IPS-11a (cell line): Measurements from ENCODE around the gene PRMT3.
"Not testable (repeated sequence)": the region's sequence is repeated elsewhere in the genome, so short reads cannot be mapped to it uniquely, and the experiment has no call there.

Experiments used
- H3K4me3 ChIP-seq: one replicate; pipeline ENCODE4 v1.5.1; 2013; ENCODE audit warnings: low read depth, low read length, control low read depth

Gene PRMT3

GRCh38 chr11:20373568-20374209, 13.8 kb upstream of the PRMT3 start:
- no peak overlapping the region for H3K4me3 ChIP-seq

GRCh38 chr11:20374741-20375300, 12.7 kb upstream of the PRMT3 start:
- no peak overlapping the region for H3K4me3 ChIP-seq

- no peak overlapping the region for H3K4me3 ChIP-seq
Measured at GRCh38 chr11:20376162-20376730, 11.3 kb upstream of the PRMT3 start.

- not testable (repeated sequence) for H3K4me3 ChIP-seq
Measured at GRCh38 chr11:20385996-20386395, 1.5 kb upstream of the PRMT3 start.

GRCh38 chr11:20388096-20389055, 860 bp downstream of the PRMT3 start:
- H3K4me3 ChIP-seq, result peak overlapping the region; percentile 91

- H3K4me3 ChIP-seq, result no peak overlapping the region
Measured at GRCh38 chr11:20397281-20397680, 9.8 kb downstream of the PRMT3 start.

- H3K4me3 ChIP-seq, result no peak overlapping the region
Measured at GRCh38 chr11:20399498-20399897, 12.0 kb downstream of the PRMT3 start.

- H3K4me3 ChIP-seq, result no peak overlapping the region
Measured at GRCh38 chr11:20403059-20403458, 15.5 kb downstream of the PRMT3 start.

- H3K4me3 ChIP-seq, result no peak overlapping the region
Measured at GRCh38 chr11:20406484-20406883, 19.0 kb downstream of the PRMT3 start.

GRCh38 chr11:20407344-20407743, 19.8 kb downstream of the PRMT3 start:
- no peak overlapping the region for H3K4me3 ChIP-seq

GRCh38 chr11:20415432-20415831, 27.9 kb downstream of the PRMT3 start:
- H3K4me3 ChIP-seq, result no peak overlapping the region

- H3K4me3 ChIP-seq, result no peak overlapping the region
Measured at GRCh38 chr11:20417771-20418170, 30.3 kb downstream of the PRMT3 start.

- no peak overlapping the region for H3K4me3 ChIP-seq
Measured at GRCh38 chr11:20421946-20422345, 34.4 kb downstream of the PRMT3 start.

GRCh38 chr11:20429216-20429615, 41.7 kb downstream of the PRMT3 start:
- H3K4me3 ChIP-seq, result no peak overlapping the region

GRCh38 chr11:20438637-20439036, 51.1 kb downstream of the PRMT3 start:
- no peak overlapping the region for H3K4me3 ChIP-seq

GRCh38 chr11:20443596-20443995, 56.1 kb downstream of the PRMT3 start:
- H3K4me3 ChIP-seq, result no peak overlapping the region

- no peak overlapping the region for H3K4me3 ChIP-seq
Measured at GRCh38 chr11:20444535-20444934, 57.0 kb downstream of the PRMT3 start.

- no peak overlapping the region for H3K4me3 ChIP-seq
Measured at GRCh38 chr11:20448834-20449233, 61.3 kb downstream of the PRMT3 start.

- H3K4me3 ChIP-seq, result no peak overlapping the region
Measured at GRCh38 chr11:20450829-20451228, 63.3 kb downstream of the PRMT3 start.

GRCh38 chr11:20451568-20451967, 64.1 kb downstream of the PRMT3 start:
- H3K4me3 ChIP-seq, result no peak overlapping the region

GRCh38 chr11:20452585-20452984, 65.1 kb downstream of the PRMT3 start:
- H3K4me3 ChIP-seq, result no peak overlapping the region
